Type B pancreatic cell (in vitro differentiated cells): ENCODE measurements around the gene TXNDC15. TPM values are rescaled to one million over a fixed set of nuclear protein-coding genes. Genes with fewer than 3 reads are reported as not detected.

ENCODE experiments used
- DNase-seq: peaks from one replicate; pipeline ENCODE4 v3.0.0; 2021; ENCODE audit warnings: mixed read lengths; ENCODE audit not compliant: unreplicated experiment; ENCODE audit errors: extremely low spot score
- H3K27ac Mint-ChIP-seq: 2 replicates; pipeline ENCODE4 v1.8.0; 2021; ENCODE audit warnings: mild to moderate bottlenecking, mixed read lengths
- H3K27me3 Mint-ChIP-seq: 2 replicates; pipeline ENCODE4 v1.8.0; 2021; ENCODE audit warnings: mixed read lengths
- H3K36me3 Mint-ChIP-seq: 2 replicates; pipeline ENCODE4 v1.8.0; 2021; ENCODE audit warnings: mixed read lengths
- H3K4me1 Mint-ChIP-seq: one replicate; pipeline ENCODE4 v1.8.0; 2021; ENCODE audit warnings: mixed read lengths; ENCODE audit not compliant: unreplicated experiment
- H3K4me3 Mint-ChIP-seq: 2 replicates; pipeline ENCODE4 v1.8.0; 2021; ENCODE audit warnings: mild to moderate bottlenecking, mixed read lengths
- H3K9me3 Mint-ChIP-seq: 2 replicates; pipeline ENCODE4 v1.8.0; 2021; ENCODE audit warnings: mixed read lengths
- total RNA-seq: library from RNA; stranded (reverse); gene quantifications from 2 replicates; pipeline ENCODE4 v1.2.1, GENCODE V29; 2021; ENCODE audit warnings: low replicate concordance
- TF ChIP-seq, protein P1 (sequence below): fragments of 200-600 bp; sonication (generic); conservative IDR thresholded peaks from 2 replicates; pipeline ENCODE4 v1.5.0; 2021; ENCODE audit warnings: antibody characterized with exemption, mild to moderate bottlenecking

The TXNDC15 gene
- total RNA-seq, 1 donor from 2014 or later = 41.3 TPM

- Mint-ChIP-seq H3K4me3 (no peak overlapping the region), H3K27ac (no peak overlapping the region), H3K4me1 (peaks cover 12% of the 10 kb centered on the region), H3K9me3 (no peaks in the 10 kb centered on the region), H3K27me3 (no peaks in the 10 kb centered on the region), H3K36me3 (peaks cover 9% of the 10 kb centered on the region)
- DNase-seq = no peak
- TF ChIP-seq, protein P1, sequence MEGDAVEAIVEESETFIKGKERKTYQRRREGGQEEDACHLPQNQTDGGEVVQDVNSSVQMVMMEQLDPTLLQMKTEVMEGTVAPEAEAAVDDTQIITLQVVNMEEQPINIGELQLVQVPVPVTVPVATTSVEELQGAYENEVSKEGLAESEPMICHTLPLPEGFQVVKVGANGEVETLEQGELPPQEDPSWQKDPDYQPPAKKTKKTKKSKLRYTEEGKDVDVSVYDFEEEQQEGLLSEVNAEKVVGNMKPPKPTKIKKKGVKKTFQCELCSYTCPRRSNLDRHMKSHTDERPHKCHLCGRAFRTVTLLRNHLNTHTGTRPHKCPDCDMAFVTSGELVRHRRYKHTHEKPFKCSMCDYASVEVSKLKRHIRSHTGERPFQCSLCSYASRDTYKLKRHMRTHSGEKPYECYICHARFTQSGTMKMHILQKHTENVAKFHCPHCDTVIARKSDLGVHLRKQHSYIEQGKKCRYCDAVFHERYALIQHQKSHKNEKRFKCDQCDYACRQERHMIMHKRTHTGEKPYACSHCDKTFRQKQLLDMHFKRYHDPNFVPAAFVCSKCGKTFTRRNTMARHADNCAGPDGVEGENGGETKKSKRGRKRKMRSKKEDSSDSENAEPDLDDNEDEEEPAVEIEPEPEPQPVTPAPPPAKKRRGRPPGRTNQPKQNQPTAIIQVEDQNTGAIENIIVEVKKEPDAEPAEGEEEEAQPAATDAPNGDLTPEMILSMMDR = no peak
These were observed 63.9 kb downstream of the TXNDC15 start for GRCh38 chr5:134938030-134938429.

- peaks cover 9% of the 10 kb centered on the region for H3K36me3 Mint-ChIP-seq
- peaks cover 20% of the 10 kb centered on the region for H3K4me1 Mint-ChIP-seq
- no peaks in the 10 kb centered on the region for H3K27me3 Mint-ChIP-seq
- TF ChIP-seq, protein P1 = no peak
- H3K9me3 Mint-ChIP-seq = no peaks in the 10 kb centered on the region
- H3K4me3 Mint-ChIP-seq = no peak overlapping the region
- H3K27ac Mint-ChIP-seq = no peak overlapping the region
- DNase-seq = no peak
These were observed 65.3 kb downstream of the TXNDC15 start for GRCh38 chr5:134939500-134939899.

GRCh38 chr5:134943547-134943946 lies 69.4 kb downstream of the TXNDC15 start:
- H3K27ac Mint-ChIP-seq = no peak overlapping the region
- no peak overlapping the region for H3K4me3 Mint-ChIP-seq
- no peaks in the 10 kb centered on the region for H3K9me3 Mint-ChIP-seq
- H3K27me3 Mint-ChIP-seq = no peaks in the 10 kb centered on the region
- no peak for DNase-seq
- TF ChIP-seq, protein P1 = no peak
- H3K4me1 Mint-ChIP-seq = peaks cover 11% of the 10 kb centered on the region
- peaks cover 9% of the 10 kb centered on the region for H3K36me3 Mint-ChIP-seq

DNA sequence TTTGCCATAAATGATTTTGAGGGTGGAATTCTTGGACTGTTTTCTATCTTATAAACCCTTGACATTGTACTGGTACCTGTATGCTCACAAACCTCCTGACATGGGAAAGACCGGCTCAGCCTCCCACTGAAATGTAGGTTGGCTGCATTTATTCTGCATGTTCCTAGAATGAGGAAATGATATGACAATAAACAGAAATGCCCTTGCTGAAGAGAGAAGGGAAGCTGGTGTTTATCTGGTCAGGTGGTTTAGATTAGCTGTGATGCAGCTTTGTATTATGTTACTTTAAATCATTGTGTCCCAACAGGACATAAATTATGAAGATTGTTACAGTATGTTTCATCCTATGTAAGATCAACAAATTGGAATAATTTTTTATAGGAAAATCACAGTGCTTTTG lies 70.5 kb downstream of the TXNDC15 start:
- Mint-ChIP-seq H3K36me3 (peaks cover 9% of the 10 kb centered on the region), H3K9me3 (no peaks in the 10 kb centered on the region), H3K4me1 (peaks cover 11% of the 10 kb centered on the region), H3K4me3 (peak overlapping the region; percentile 25), H3K27me3 (no peaks in the 10 kb centered on the region), H3K27ac (no peak overlapping the region)
- TF ChIP-seq, protein P1 = no peak
- no peak for DNase-seq

DNA sequence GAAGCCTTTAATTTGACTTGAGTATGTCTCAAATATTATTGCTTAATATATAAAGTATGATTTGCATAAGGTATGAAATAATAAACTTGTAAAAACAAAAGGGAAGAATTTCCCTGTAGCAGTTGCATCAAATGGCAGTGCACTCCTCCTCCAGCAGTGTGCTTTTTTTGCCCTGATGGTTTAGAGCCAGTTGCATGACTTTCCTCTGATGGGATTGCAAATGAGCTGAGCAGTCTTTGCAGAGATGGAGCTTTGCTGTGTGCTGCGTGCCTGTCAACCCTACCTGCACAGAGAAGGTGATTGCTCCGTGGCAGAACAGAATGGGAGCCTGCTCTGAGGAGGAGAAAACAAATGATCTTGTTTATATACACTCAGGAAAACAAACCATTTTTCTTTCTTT lies 70.9 kb downstream of the TXNDC15 start:
- H3K4me3 Mint-ChIP-seq = no peak overlapping the region
- H3K4me1 Mint-ChIP-seq = peaks cover 11% of the 10 kb centered on the region
- H3K36me3 Mint-ChIP-seq = peaks cover 6% of the 10 kb centered on the region
- H3K27ac Mint-ChIP-seq = no peak overlapping the region
- H3K27me3 Mint-ChIP-seq = no peaks in the 10 kb centered on the region
- TF ChIP-seq, protein P1 = no peak
- no peak for DNase-seq
- H3K9me3 Mint-ChIP-seq = no peaks in the 10 kb centered on the region

DNA sequence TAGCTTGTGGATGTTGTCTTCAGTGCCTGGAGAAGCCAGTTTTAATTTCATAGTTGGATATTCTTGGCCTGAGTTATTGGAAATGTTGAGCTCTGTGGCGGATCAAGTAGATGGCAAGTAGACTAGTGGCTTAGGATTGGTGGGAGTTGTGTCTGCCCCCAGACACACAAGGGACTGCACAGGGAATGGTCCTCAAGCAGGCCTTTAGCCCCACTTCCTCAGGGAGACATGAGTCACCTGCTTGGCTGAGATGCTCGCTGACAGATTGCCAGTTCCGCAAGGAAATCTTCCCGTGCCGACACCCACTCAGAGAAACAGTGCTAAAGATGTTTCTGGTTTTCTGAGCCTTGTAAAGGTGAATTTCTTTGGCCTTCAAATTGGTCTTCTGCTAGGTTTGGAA lies 74.7 kb downstream of the TXNDC15 start:
- no peak for DNase-seq
- Mint-ChIP-seq H3K4me1 (peaks cover 9% of the 10 kb centered on the region), H3K27ac (no peak overlapping the region), H3K27me3 (no peaks in the 10 kb centered on the region), H3K4me3 (no peak overlapping the region), H3K9me3 (no peaks in the 10 kb centered on the region), H3K36me3 (no peaks in the 10 kb centered on the region)
- TF ChIP-seq, protein P1 = no peak
